OCI-LY7 (cell line): ENCODE results near the gene RGS10. TPM values are rescaled to one million over a fixed set of nuclear protein-coding genes. Genes with fewer than 3 reads are reported as not detected.

Experiments used
- Bru-seq: library from RNA; stranded (reverse); fragments of 400-500 nt; gene quantifications from one replicate; lab custom pipeline; 2021; lab: Mats Ljungman, UMichigan
- BruChase-seq, 2 experiments: library from RNA; stranded (reverse); fragments of 400-500 nt; gene quantifications; one replicate each; lab custom pipeline; 2021; lab: Mats Ljungman, UMichigan
- BruUV-seq: library from RNA; stranded (reverse); fragments of 400-500 nt; replicated peaks from 2 replicates; lab custom pipeline; 2021; lab: Mats Ljungman, UMichigan
- CTCF ChIA-PET: fragments of 300-600 bp; sonication (Branson Sonifier 250); formaldehyde crosslinking; loops from one replicate; lab custom pipeline; 2022; ENCODE audit warnings: antibody characterized with exemption; ENCODE audit not compliant: unreplicated experiment; lab: Charles Lee
- POLR2A ChIA-PET: fragments of 300-600 bp; sonication (Branson Sonifier 250); formaldehyde crosslinking; loops from one replicate; lab custom pipeline; 2022; ENCODE audit warnings: antibody characterized with exemption; lab: Charles Lee
- DNase-seq: peaks from one replicate; pipeline ENCODE4 v3.0.0-alpha.2; 2015; ENCODE audit warnings: low spot score
- H2AFZ ChIP-seq: fragments of 200-600 bp; sonication (generic), shearing (Covaris generic); 2 replicates; pipeline ENCODE4 v1.6.1; 2014; ENCODE audit warnings: mild to moderate bottlenecking, antibody characterized with exemption, low read length, moderate library complexity
- H3K27ac ChIP-seq: fragments of 200-600 bp; sonication (generic); 2 replicates; pipeline ENCODE4 v1.5.1; 2014; ENCODE audit warnings: mixed run types, low read depth, mild to moderate bottlenecking, moderate library complexity, low read length, inconsistent platforms; ENCODE audit not compliant: poor library complexity, severe bottlenecking
- H3K36me3 ChIP-seq: fragments of 200-600 bp; sonication (generic); 2 replicates; pipeline ENCODE4 v1.6.1; 2014; ENCODE audit warnings: mild to moderate bottlenecking, antibody characterized with exemption, low read length, moderate library complexity, mixed read lengths; ENCODE audit not compliant: insufficient read depth
- H3K4me1 ChIP-seq: fragments of 200-600 bp; sonication (generic); 2 replicates; pipeline ENCODE4 v1.5.1; 2014; ENCODE audit warnings: mild to moderate bottlenecking, low read length; ENCODE audit not compliant: insufficient read depth, poor library complexity, severe bottlenecking
- H3K4me2 ChIP-seq: fragments of 200-600 bp; sonication (generic); 2 replicates; pipeline ENCODE4 v1.6.1; 2014; ENCODE audit warnings: mild to moderate bottlenecking, low read length
- H3K4me3 ChIP-seq: fragments of 200-600 bp; sonication (generic); 2 replicates; pipeline ENCODE4 v1.5.1; 2014; ENCODE audit warnings: mild to moderate bottlenecking, low read depth, low read length; ENCODE audit not compliant: poor library complexity, severe bottlenecking
- H3K79me2 ChIP-seq: fragments of 200-600 bp; sonication (generic); 2 replicates; pipeline ENCODE4 v1.6.1; 2016; ENCODE audit warnings: low read depth, mild to moderate bottlenecking, low read length, moderate library complexity, mixed read lengths; ENCODE audit not compliant: insufficient read depth
- H3K9me2 ChIP-seq: fragments of 200-600 bp; sonication (generic); 2 replicates; pipeline ENCODE4 v1.6.1; 2016; ENCODE audit warnings: mild to moderate bottlenecking, low read length, mixed read lengths; ENCODE audit not compliant: insufficient read depth
- H3K9me3 ChIP-seq: fragments of 200-600 bp; sonication (generic); 2 replicates; pipeline ENCODE4 v1.6.1; 2014; ENCODE audit warnings: mild to moderate bottlenecking, mixed run types, low read length, mixed read lengths
- H4K20me1 ChIP-seq: fragments of 200-600 bp; sonication (generic); 2 replicates; pipeline ENCODE4 v1.6.1; 2014; ENCODE audit warnings: mild to moderate bottlenecking, antibody characterized with exemption, low read length, moderate library complexity, mixed read lengths; ENCODE audit not compliant: insufficient read depth
- CTCF ChIP-seq: fragments of 200-600 bp; sonication (generic); conservative IDR thresholded peaks from 2 replicates; pipeline ENCODE4 v1.5.1; 2014; ENCODE audit warnings: mild to moderate bottlenecking, antibody characterized with exemption, low read length, moderate library complexity, mixed read lengths
- EZH2phosphoT487 ChIP-seq: fragments of 200-600 bp; sonication (generic); IDR thresholded peaks from 2 replicates; pipeline ENCODE4 v1.6.1; 2018; ENCODE audit warnings: low read depth, borderline replicate concordance, mild to moderate bottlenecking, mixed run types, antibody characterized with exemption, low read length, moderate library complexity, mixed read lengths
- intact Hi-C: fragments of 100-400 bp; cut with micrococcal nuclease; formaldehyde crosslinking; loops from one replicate; pipeline ENCODE4 v1.10.0; 2022; ENCODE audit not compliant: unreplicated experiment
- long read RNA-seq: library from polyadenylated mRNA; stranded (forward); transcript quantifications from one replicate; pipeline ENCODE4 v2.0.0, GENCODE V29; 2022
- total RNA-seq, 2 experiments: library from RNA; depleted of rRNA in 1 of 2; stranded (reverse); fragments of >200 nt in 1 of 2; shearing (Covaris generic) in 1 of 2; gene quantifications; 2 replicates each; pipeline ENCODE4 v1.2.3, GENCODE V29; 2014 to 2022

RGS10 gene
- 16.9 and 22.5 TPM in 2 replicates for total RNA-seq (2014; rRNA removed; shearing (Covaris generic))
- 45.2 and 48.8 TPM in 2 replicates for total RNA-seq (2022)
- Bru-seq, nascent RNA: percentile 56 among the genes with signal in this experiment
- percentile 61 among the genes with signal in this experiment for BruChase-seq, experiment 1, labeled RNA remaining after a 6-hour chase
- BruChase-seq, experiment 2, labeled RNA remaining after a 2-hour chase: percentile 55 among the genes with signal in this experiment
- long read RNA-seq, transcript RGS10-202 (5 exons, 804 nt): major isoform, 22 of 29 reads
- long read RNA-seq, partial matches to known transcripts: 0 of 29 reads
- long read RNA-seq, other reads (novel, unspliced or antisense): 7 of 29 reads

GRCh38 chr10:119542357-119542987, at the start of gene RGS10:
Gene RGS10, minus strand, starts transcription at chr10:119542719. Its CDS starts 81 bp downstream, at chr10:119542638.
- TF ChIP-seq CTCF: no peak
- TF ChIP-seq EZH2phosphoT487: no peak
- no peak within 1 kb of the TSS for H3K27ac ChIP-seq
- DNase-seq: peak; percentile 85
- peak within 1 kb of the TSS; percentile 88 for H3K4me2 ChIP-seq
- H3K9me2 ChIP-seq: no peaks in the 10 kb centered on the region
- peak within 1 kb of the TSS; percentile 69 for H3K4me3 ChIP-seq
- intact Hi-C loops: loop anchor here (1.0 to 5.0 kb wide), 6 partner anchors 40 to 514 kb away; partner anchors contain the start of genes BAG3 and NANOS1
- H4K20me1 ChIP-seq: no peaks in the 10 kb centered on the region
- peak within 1 kb of the TSS; percentile 90 for H2AFZ ChIP-seq
- peaks cover 48% of the 10 kb centered on the region for H3K4me1 ChIP-seq
- H3K79me2 ChIP-seq: no peaks in the 10 kb centered on the region
- H3K36me3 ChIP-seq: no peaks in the 10 kb centered on the region
- CTCF ChIA-PET: interaction anchor here (0.6 to 1.0 kb wide), 2 partner anchors 13 to 25 kb away, joined by 3 to 5 read pairs; no protein-coding TSS in a partner anchor
- H3K9me3 ChIP-seq: no peaks in the 10 kb centered on the region
- POLR2A ChIA-PET: interaction anchor here (0.6 to 4.0 kb wide), 9 partner anchors 26 to 352 kb away, joined by 3 to 18 read pairs (median 4); partner anchors contain the start of gene GRK5
- BruUV-seq: no TSS peak

- Histone ChIP-seq H2AFZ (no peak overlapping the region), H3K36me3 (peaks cover 89% of the 10 kb centered on the region), H3K4me2 (no peak overlapping the region), H3K27ac (no peak overlapping the region), H3K9me3 (no peaks in the 10 kb centered on the region), H3K9me2 (no peaks in the 10 kb centered on the region), H4K20me1 (peaks cover 31% of the 10 kb centered on the region), H3K4me3 (no peak overlapping the region), H3K79me2 (peaks cover 100% of the 10 kb centered on the region), H3K4me1 (peaks cover 17% of the 10 kb centered on the region)
- no peak for TF ChIP-seq CTCF
- TF ChIP-seq EZH2phosphoT487: no peak
- DNase-seq: no peak
- no TSS peak for BruUV-seq
- intact Hi-C loops: no loop called here
- POLR2A ChIA-PET: interaction anchor here (1.0 kb wide), 2 partner anchors 9 to 10 kb away, joined by 3 to 4 read pairs; no protein-coding TSS in a partner anchor
- CTCF ChIA-PET: no interaction called here
Measured at GRCh38 chr10:119588071-119588470, 45.6 kb upstream of the RGS10 start.
